ENCODE results near the gene CST1.

GRCh38 chr20:23794841-23795240 is 44.1 kb upstream of the CST1 start:
- TF ChIP-seq CHD2 (IDR thresholded peaks at IDR 0.05; ENCODE audit: low read length, partially characterized antibody) (no peak), PBX3 (IDR thresholded peaks at IDR 0.05) (no peak), POLR2AphosphoS5 (IDR thresholded peaks at IDR 0.05; ENCODE audit: low read depth, low read length) (no peak), USF1 (IDR thresholded peaks at IDR 0.05; ENCODE audit: borderline replicate concordance, low read depth) (no peak), CTCF (IDR thresholded peaks at IDR 0.05) (no peak), REST (IDR thresholded peaks at IDR 0.05; ENCODE audit: low read depth, low read length) (no peak)

Measured in SK-N-SH (cell line).